Measurements from ENCODE around the gene PPIA.

The PPIA gene

DNA sequence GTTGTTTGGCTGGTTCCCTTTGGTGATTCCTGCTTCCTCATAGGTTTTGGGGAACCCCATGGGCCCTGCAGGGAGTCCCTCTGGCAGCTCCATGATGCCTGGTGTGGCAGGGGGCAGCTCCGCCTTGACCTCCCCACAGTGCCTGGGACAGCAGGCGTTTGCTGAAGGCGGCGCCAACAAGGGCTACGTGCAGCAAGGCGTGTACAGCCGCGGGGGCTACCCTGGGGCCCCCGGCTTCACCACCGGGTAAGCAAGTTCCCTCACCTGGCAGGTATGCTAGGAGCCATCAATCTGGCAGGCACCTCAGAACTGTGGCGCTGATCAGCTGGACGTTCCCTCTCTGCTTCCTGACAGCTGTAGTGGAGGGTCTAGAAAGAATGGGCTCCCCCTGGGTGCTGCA is 39.6 kb upstream of the PPIA start:
- peaks cover 31% of the 10 kb centered on the region for H3K36me3 ChIP-seq (ENCODE audit: control insufficient read depth, insufficient read depth, low read length)
- H3K4me1 ChIP-seq (ENCODE audit: control insufficient read depth, insufficient read depth, low read length), result no peaks in the 10 kb centered on the region
- no peak overlapping the region for H3K4me3 ChIP-seq (ENCODE audit: low read depth, low read length)
- no peaks in the 10 kb centered on the region for H3K27me3 ChIP-seq (ENCODE audit: control insufficient read depth, insufficient read depth, low read length)
- no peak overlapping the region for H3K9ac ChIP-seq (ENCODE audit: low read depth, low read length)
- H3K9me3 ChIP-seq (ENCODE audit: control insufficient read depth, insufficient read depth, low read length), result no peaks in the 10 kb centered on the region

GRCh38 chr7:44757311-44757710 is 39.2 kb upstream of the PPIA start:
- Histone ChIP-seq H3K4me3 (ENCODE audit: low read depth, low read length) (no peak overlapping the region), H3K9me3 (ENCODE audit: control insufficient read depth, insufficient read depth, low read length) (no peaks in the 10 kb centered on the region), H3K9ac (ENCODE audit: low read depth, low read length) (no peak overlapping the region), H3K4me1 (ENCODE audit: control insufficient read depth, insufficient read depth, low read length) (peaks cover 2% of the 10 kb centered on the region), H3K27me3 (ENCODE audit: control insufficient read depth, insufficient read depth, low read length) (no peaks in the 10 kb centered on the region), H3K36me3 (ENCODE audit: control insufficient read depth, insufficient read depth, low read length) (peaks cover 34% of the 10 kb centered on the region)

- H3K9ac ChIP-seq (ENCODE audit: low read depth, low read length), result no peak overlapping the region
- no peak overlapping the region for H3K4me3 ChIP-seq (ENCODE audit: low read depth, low read length)
- peaks cover 2% of the 10 kb centered on the region for H3K4me1 ChIP-seq (ENCODE audit: control insufficient read depth, insufficient read depth, low read length)
- no peaks in the 10 kb centered on the region for H3K9me3 ChIP-seq (ENCODE audit: control insufficient read depth, insufficient read depth, low read length)
- peaks cover 38% of the 10 kb centered on the region for H3K36me3 ChIP-seq (ENCODE audit: control insufficient read depth, insufficient read depth, low read length)
- no peaks in the 10 kb centered on the region for H3K27me3 ChIP-seq (ENCODE audit: control insufficient read depth, insufficient read depth, low read length)
Observed at GRCh38 chr7:44757739-44758138, 38.7 kb upstream of the PPIA start.

DNA sequence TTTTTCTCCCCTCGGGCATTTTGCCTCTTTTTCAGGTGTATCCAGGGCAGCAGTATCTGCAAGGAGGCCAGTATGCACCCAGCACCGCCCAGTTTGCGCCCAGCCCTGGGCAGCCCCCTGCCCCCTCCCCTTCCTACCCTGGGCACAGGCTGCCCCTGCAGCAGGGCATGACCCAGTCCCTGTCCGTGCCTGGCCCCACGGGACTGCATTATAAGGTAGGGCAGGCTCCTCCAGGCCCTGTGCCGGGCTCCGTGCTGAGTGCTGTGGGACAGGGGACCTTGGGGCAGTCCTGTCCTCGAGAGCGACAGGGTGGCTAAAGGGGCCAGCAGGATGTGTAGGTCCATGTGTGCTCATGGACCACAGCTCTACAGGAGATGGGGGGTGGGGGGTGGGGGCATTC is 37.2 kb upstream of the PPIA start:
- no peaks in the 10 kb centered on the region for H3K9me3 ChIP-seq (ENCODE audit: control insufficient read depth, insufficient read depth, low read length)
- H3K36me3 ChIP-seq (ENCODE audit: control insufficient read depth, insufficient read depth, low read length), result peaks cover 51% of the 10 kb centered on the region
- peaks cover 2% of the 10 kb centered on the region for H3K4me1 ChIP-seq (ENCODE audit: control insufficient read depth, insufficient read depth, low read length)
- H3K9ac ChIP-seq (ENCODE audit: low read depth, low read length), result no peak overlapping the region
- H3K27me3 ChIP-seq (ENCODE audit: control insufficient read depth, insufficient read depth, low read length), result no peaks in the 10 kb centered on the region
- H3K4me3 ChIP-seq (ENCODE audit: low read depth, low read length), result no peak overlapping the region

GRCh38 chr7:44760034-44760580 is 36.4 kb upstream of the PPIA start:
- Histone ChIP-seq H3K27me3 (ENCODE audit: control insufficient read depth, insufficient read depth, low read length) (no peaks in the 10 kb centered on the region), H3K36me3 (ENCODE audit: control insufficient read depth, insufficient read depth, low read length) (peaks cover 60% of the 10 kb centered on the region), H3K9ac (ENCODE audit: low read depth, low read length) (no peak overlapping the region), H3K9me3 (ENCODE audit: control insufficient read depth, insufficient read depth, low read length) (no peaks in the 10 kb centered on the region), H3K4me3 (ENCODE audit: low read depth, low read length) (no peak overlapping the region), H3K4me1 (ENCODE audit: control insufficient read depth, insufficient read depth, low read length) (peaks cover 2% of the 10 kb centered on the region)

- Histone ChIP-seq H3K4me3 (ENCODE audit: low read depth, low read length) (no peak overlapping the region), H3K27me3 (ENCODE audit: control insufficient read depth, insufficient read depth, low read length) (no peaks in the 10 kb centered on the region), H3K4me1 (ENCODE audit: control insufficient read depth, insufficient read depth, low read length) (peaks cover 2% of the 10 kb centered on the region), H3K9me3 (ENCODE audit: control insufficient read depth, insufficient read depth, low read length) (no peaks in the 10 kb centered on the region), H3K36me3 (ENCODE audit: control insufficient read depth, insufficient read depth, low read length) (peaks cover 72% of the 10 kb centered on the region), H3K9ac (ENCODE audit: low read depth, low read length) (no peak overlapping the region)
Observed at GRCh38 chr7:44761207-44762161, 35.0 kb upstream of the PPIA start.

GRCh38 chr7:44762300-44762699 is 34.2 kb upstream of the PPIA start:
- Histone ChIP-seq H3K4me3 (ENCODE audit: low read depth, low read length) (no peak overlapping the region), H3K27me3 (ENCODE audit: control insufficient read depth, insufficient read depth, low read length) (no peaks in the 10 kb centered on the region), H3K9ac (ENCODE audit: low read depth, low read length) (no peak overlapping the region), H3K36me3 (ENCODE audit: control insufficient read depth, insufficient read depth, low read length) (peaks cover 72% of the 10 kb centered on the region), H3K9me3 (ENCODE audit: control insufficient read depth, insufficient read depth, low read length) (no peaks in the 10 kb centered on the region), H3K4me1 (ENCODE audit: control insufficient read depth, insufficient read depth, low read length) (peaks cover 2% of the 10 kb centered on the region)

- H3K36me3 ChIP-seq (ENCODE audit: control insufficient read depth, insufficient read depth, low read length), result peaks cover 73% of the 10 kb centered on the region
- H3K9ac ChIP-seq (ENCODE audit: low read depth, low read length), result no peak overlapping the region
- H3K9me3 ChIP-seq (ENCODE audit: control insufficient read depth, insufficient read depth, low read length), result no peaks in the 10 kb centered on the region
- no peaks in the 10 kb centered on the region for H3K27me3 ChIP-seq (ENCODE audit: control insufficient read depth, insufficient read depth, low read length)
- no peak overlapping the region for H3K4me3 ChIP-seq (ENCODE audit: low read depth, low read length)
- peaks cover 2% of the 10 kb centered on the region for H3K4me1 ChIP-seq (ENCODE audit: control insufficient read depth, insufficient read depth, low read length)
Observed at GRCh38 chr7:44762726-44763522, 33.6 kb upstream of the PPIA start.

GRCh38 chr7:44764081-44764480 is 32.4 kb upstream of the PPIA start:
- Histone ChIP-seq H3K9ac (ENCODE audit: low read depth, low read length) (no peak overlapping the region), H3K9me3 (ENCODE audit: control insufficient read depth, insufficient read depth, low read length) (no peaks in the 10 kb centered on the region), H3K36me3 (ENCODE audit: control insufficient read depth, insufficient read depth, low read length) (peaks cover 72% of the 10 kb centered on the region), H3K27me3 (ENCODE audit: control insufficient read depth, insufficient read depth, low read length) (no peaks in the 10 kb centered on the region), H3K4me3 (ENCODE audit: low read depth, low read length) (no peak overlapping the region), H3K4me1 (ENCODE audit: control insufficient read depth, insufficient read depth, low read length) (peaks cover 2% of the 10 kb centered on the region)

DNA sequence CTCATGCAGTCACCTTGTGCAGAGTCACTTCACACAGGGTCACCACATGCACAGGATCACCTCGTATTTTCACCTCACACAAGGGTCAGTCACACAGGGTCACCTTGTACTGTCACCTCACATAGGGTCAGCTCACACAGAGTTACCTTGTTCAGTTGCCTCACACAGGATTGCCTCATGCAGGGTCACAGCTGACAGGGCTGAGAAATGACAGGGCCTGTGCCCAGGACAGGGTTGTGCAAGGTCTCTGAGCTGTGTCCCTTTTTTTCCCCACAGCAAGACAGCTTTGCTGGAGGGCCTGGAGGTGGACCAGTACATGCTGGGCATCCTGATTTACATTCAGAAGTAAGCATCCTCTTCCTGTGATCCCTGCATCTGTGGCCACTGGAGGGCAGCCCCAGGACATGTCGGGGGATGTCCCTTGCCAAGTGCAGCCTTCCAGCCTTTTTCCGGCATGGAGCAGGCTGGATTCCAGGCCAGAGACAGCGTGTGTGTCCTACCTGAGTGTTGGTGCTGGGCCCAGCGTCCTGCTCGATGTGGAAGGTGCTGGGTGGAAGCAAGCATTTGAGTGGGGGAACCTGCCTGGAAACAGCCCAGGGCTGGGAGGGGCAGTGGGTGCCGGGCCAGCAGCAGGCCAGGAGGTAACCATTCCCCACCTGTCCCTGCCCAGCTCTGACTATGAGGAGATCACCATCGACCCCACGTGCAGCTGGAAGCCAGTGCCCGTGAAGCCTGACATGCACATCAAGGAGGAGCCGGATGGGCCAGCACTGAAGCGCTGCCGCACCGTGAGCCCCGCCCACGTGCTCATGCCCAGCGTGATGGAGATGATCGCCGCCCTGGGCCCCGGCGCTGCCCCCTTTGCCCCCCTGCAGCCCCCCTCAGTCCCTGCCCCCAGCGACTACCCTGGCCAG is 31.6 kb upstream of the PPIA start:
- Histone ChIP-seq H3K36me3 (ENCODE audit: control insufficient read depth, insufficient read depth, low read length) (peaks cover 66% of the 10 kb centered on the region), H3K9me3 (ENCODE audit: control insufficient read depth, insufficient read depth, low read length) (no peaks in the 10 kb centered on the region), H3K9ac (ENCODE audit: low read depth, low read length) (no peak overlapping the region), H3K4me3 (ENCODE audit: low read depth, low read length) (no peak overlapping the region), H3K27me3 (ENCODE audit: control insufficient read depth, insufficient read depth, low read length) (no peaks in the 10 kb centered on the region), H3K4me1 (ENCODE audit: control insufficient read depth, insufficient read depth, low read length) (peaks cover 2% of the 10 kb centered on the region)

Data from iPS-15b (cell line).